Karpas-422 (cell line): ENCODE data around the gene PAOX. TPM values are rescaled to one million over a fixed set of nuclear protein-coding genes. Genes with fewer than 3 reads are reported as not detected.
"Not testable (repeated sequence)": the region's sequence is repeated elsewhere in the genome, so short reads cannot be mapped to it uniquely, and the experiment has no call there.

Experiments used
- DNase-seq: peaks from one replicate; pipeline ENCODE4 v3.0.0-alpha.2; 2015
- H2AFZ ChIP-seq: fragments of 200-600 bp; sonication (generic); 2 replicates; pipeline ENCODE4 v1.6.1; 2014; ENCODE audit warnings: antibody characterized with exemption, low read length, mixed read lengths
- H3K27ac ChIP-seq: fragments of 200-600 bp; sonication (generic); 2 replicates; pipeline ENCODE4 v1.5.1; 2014; ENCODE audit warnings: mild to moderate bottlenecking, low read length, moderate library complexity
- H3K27me3 ChIP-seq: fragments of 200-600 bp; sonication (generic); 2 replicates; pipeline ENCODE4 v1.6.1; 2014; ENCODE audit warnings: low read length, mixed read lengths
- H3K36me3 ChIP-seq: fragments of 200-600 bp; sonication (generic); 2 replicates; pipeline ENCODE4 v1.6.1; 2014; ENCODE audit warnings: low read length, mixed read lengths; ENCODE audit not compliant: insufficient read depth
- H3K4me1 ChIP-seq: fragments of 200-600 bp; sonication (generic); 2 replicates; pipeline ENCODE4 v1.6.1; 2014; ENCODE audit warnings: mild to moderate bottlenecking, low read length, mixed read lengths
- H3K4me2 ChIP-seq: fragments of 200-600 bp; sonication (generic); 2 replicates; pipeline ENCODE4 v1.6.1; 2014; ENCODE audit warnings: low read length, low read depth, mild to moderate bottlenecking; ENCODE audit not compliant: poor library complexity, severe bottlenecking
- H3K4me3 ChIP-seq: fragments of 200-600 bp; sonication (generic); 2 replicates; pipeline ENCODE4 v1.5.1; 2014; ENCODE audit warnings: mild to moderate bottlenecking, antibody characterized with exemption, low read length, mixed read lengths
- H3K79me2 ChIP-seq: fragments of 200-600 bp; sonication (generic); 2 replicates; pipeline ENCODE4 v1.6.1; 2014; ENCODE audit warnings: mild to moderate bottlenecking, low read length, mixed read lengths
- H3K9ac ChIP-seq: fragments of 200-600 bp; sonication (generic); 2 replicates; pipeline ENCODE4 v1.6.0; 2014; ENCODE audit warnings: low read length
- H3K9me2 ChIP-seq: fragments of 200-600 bp; sonication (generic), shearing (Covaris generic); replicated peaks from 2 replicates; pipeline ENCODE4 v1.6.0; 2014; ENCODE audit warnings: mild to moderate bottlenecking, low read length, moderate library complexity; ENCODE audit not compliant: insufficient read depth
- H3K9me3 ChIP-seq: fragments of 300-700, 200-600 bp; sonication (generic); 2 replicates; pipeline ENCODE4 v1.6.1; 2014; ENCODE audit warnings: low read length, mixed read lengths
- H4K20me1 ChIP-seq: fragments of 200-600 bp; sonication (generic); 2 replicates; pipeline ENCODE4 v1.6.1; 2014; ENCODE audit warnings: mild to moderate bottlenecking, antibody characterized with exemption, low read length, low read depth; ENCODE audit not compliant: insufficient read depth
- small RNA-seq: library from RNA; depleted of rRNA; stranded (forward); fragments of <200 nt; gene quantifications from one replicate; pipeline ENCODE3, GENCODE V24; 2014
- total RNA-seq: library from RNA; depleted of rRNA; stranded (reverse); fragments of >200 nt; shearing (Covaris generic); gene quantifications from 2 replicates; pipeline ENCODE4 v1.2.3, GENCODE V29; 2014; ENCODE audit warnings: low replicate concordance; rRNA removed

The PAOX gene
- total RNA-seq, 1 experiment from 2014 or later: not detected

DNA sequence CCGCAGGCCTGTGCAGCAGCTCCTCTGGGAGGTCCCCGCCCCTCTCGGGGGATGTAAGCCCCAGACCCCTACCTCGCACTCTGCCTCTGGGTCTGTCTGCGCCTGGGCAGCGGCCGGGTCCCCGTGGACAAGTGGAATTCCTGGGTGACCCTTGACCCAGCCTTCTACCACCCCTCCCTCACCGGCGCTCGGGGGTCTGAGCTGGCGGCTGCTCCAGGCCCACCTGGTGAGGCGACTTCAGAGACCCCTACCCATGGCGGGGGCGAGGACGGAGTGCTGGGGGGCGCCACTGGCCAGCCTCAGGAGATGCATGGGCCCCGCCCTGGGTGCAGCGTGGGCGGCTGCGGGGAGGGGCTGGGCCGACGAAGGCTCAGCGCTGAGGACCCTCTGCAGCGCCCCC is 53.7 kb downstream of the PAOX start:
- H3K9me3 ChIP-seq, H2AFZ ChIP-seq, H3K9ac ChIP-seq, DNase-seq, H3K79me2 ChIP-seq, H3K4me2 ChIP-seq, H3K4me3 ChIP-seq, H3K36me3 ChIP-seq, H3K4me1 ChIP-seq, H3K27me3 ChIP-seq, H3K27ac ChIP-seq, H4K20me1 ChIP-seq, H3K9me2 ChIP-seq: not testable (repeated sequence)

DNA sequence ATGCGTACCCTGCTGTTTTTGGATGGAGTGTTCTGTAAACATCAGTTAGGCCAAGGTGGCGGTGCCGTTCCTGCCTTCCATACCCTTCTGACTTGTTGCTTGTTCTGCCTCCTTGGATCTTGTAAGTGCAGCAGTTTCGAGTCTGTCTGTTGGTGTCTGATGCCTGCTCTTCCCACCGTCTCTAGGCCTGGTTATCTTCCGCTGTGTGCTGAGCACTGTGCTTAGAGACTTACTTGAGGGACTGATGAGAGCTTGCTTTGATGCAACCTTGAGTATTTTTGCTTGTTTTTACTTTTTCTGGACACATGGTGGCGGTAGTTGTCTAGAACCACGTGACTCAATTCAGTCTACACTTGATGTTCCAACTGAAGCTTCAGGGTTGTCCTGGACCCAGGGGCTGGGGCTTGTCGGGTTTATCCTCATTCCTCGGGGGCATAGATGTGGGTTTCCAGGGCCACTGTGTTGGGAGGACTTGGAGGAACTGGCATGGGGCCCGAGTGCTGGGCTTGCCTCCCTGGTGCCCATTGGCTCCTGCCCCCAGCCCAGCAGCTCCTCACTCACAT is 59.7 kb downstream of the PAOX start:
- DNase-seq: peak; percentile 88
- Histone ChIP-seq H3K9me2 (no peaks in the 10 kb centered on the region), H3K36me3 (no peaks in the 10 kb centered on the region), H3K9me3 (peaks cover 5% of the 10 kb centered on the region; the same call in 1 of the 2 replicates), H4K20me1 (no peaks in the 10 kb centered on the region), H2AFZ (no peak overlapping the region), H3K4me2 (no peak overlapping the region), H3K4me3 (no peak overlapping the region), H3K27ac (no peak overlapping the region), H3K4me1 (no peaks in the 10 kb centered on the region), H3K9ac (no peak overlapping the region), H3K27me3 (no peaks in the 10 kb centered on the region), H3K79me2 (no peaks in the 10 kb centered on the region)

DNA sequence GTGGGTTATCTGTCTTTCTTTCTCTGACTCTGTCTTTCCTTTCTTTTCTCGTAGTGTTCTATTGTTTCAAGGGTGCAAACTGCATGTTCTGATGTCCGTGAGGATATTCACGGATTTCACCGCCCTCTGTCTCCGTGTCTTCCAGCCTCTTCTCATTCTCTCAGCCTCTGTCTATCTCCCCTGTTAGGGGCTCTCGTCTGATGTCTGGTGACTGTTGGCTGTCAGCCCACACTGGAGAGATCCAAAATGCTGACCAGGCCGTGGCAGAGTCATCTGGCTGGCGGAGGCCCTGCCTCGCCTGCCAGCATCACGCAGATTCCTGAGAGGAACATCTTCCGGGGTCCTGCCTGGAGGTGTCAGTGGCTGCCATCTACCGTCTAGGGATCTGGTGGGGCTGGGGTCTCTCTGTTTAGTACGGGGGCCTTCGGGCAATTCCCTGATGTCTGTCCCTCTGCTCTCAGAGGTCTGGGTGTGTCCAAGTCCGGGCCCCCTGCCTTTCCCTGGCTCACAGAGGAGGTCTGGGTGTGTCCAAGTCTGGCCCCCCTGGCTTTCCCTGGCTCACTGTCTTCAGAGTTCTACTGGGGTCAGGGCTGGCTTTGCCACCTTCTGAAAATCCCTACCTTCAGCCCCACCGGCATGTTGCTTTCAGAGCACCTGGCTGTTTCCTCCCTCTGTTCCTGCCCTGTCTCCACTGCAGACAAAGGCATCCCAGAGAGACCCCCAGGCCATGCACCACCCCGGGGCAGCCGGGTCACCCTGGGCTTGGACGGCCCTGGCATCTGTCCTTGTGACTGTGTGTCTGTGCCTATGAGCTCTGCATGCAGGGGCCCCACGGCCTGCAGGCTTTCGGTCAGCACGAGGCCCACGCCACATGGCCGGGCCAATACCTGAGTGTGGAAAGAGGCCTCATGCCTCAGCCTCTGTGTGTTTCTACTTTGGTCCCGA is 60.7 kb downstream of the PAOX start:
- Histone ChIP-seq H3K27ac (no peak overlapping the region), H3K9me3 (peaks cover 11% of the 10 kb centered on the region; the same call in 1 of the 2 replicates), H3K36me3 (no peaks in the 10 kb centered on the region), H3K27me3 (no peaks in the 10 kb centered on the region), H3K4me2 (no peak overlapping the region), H3K4me1 (no peaks in the 10 kb centered on the region), H3K9me2 (no peaks in the 10 kb centered on the region), H3K4me3 (no peak overlapping the region), H3K79me2 (no peaks in the 10 kb centered on the region), H4K20me1 (no peaks in the 10 kb centered on the region), H3K9ac (no peak overlapping the region), H2AFZ (no peak overlapping the region)
- DNase-seq: no peak

DNA sequence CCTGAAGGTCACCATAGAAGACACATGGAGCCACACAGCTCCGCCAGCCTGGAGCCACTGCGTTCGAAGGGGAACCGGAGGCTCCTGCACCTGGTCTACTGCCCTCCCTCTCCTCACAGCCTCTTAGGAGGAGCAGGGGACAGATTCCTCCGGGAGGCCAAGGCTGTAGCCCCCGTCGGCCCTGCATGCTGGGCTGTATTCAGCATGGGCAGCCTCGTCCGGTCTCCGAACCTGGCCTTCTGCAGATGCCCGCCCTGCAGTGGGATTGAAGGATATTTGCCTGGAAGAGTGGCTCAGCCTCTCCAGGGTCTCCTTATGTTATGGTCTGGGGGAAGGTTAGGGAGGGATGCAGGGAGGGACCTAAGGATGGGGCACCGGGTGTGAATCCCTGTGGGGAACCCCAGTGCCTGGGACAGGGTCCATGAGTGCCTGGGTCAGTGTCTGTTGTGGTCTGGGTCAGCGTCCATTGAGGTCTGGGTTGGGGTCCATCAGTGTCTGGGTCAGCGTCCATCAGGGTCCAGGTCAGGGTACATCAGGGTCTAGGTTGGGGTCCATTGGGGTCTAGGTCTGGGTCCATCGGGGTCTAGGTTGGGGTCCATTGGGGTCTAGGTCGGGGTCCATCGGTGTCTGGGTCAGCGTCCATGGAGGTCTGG is 61.7 kb downstream of the PAOX start:
- DNase-seq: no peak
- Histone ChIP-seq H4K20me1 (no peaks in the 10 kb centered on the region), H3K4me1 (no peaks in the 10 kb centered on the region), H3K27me3 (no peaks in the 10 kb centered on the region), H3K27ac (no peak overlapping the region), H3K36me3 (no peaks in the 10 kb centered on the region), H3K9ac (no peak overlapping the region), H3K79me2 (no peaks in the 10 kb centered on the region), H3K9me2 (no peaks in the 10 kb centered on the region), H3K4me2 (no peak overlapping the region), H3K4me3 (no peak overlapping the region), H3K9me3 (peaks cover 20% of the 10 kb centered on the region; the same call in 1 of the 2 replicates), H2AFZ (no peak overlapping the region)

Small RNA genes within 50 kb of the gene (small RNA-seq; reads per million reads assigned to genes)
- not detected for gene AL360181.4
- gene BANF1P2: not detected
- not detected for gene MIR3944

Other genes with a start within 250 kb of the PAOX start
- not detected in 2 replicates for gene KNDC1, start 219.0 kb upstream of the PAOX start, total RNA-seq
- not detected in 2 replicates for gene UTF1, start 149.0 kb upstream of the PAOX start, total RNA-seq
- gene VENTX, start 141.4 kb upstream of the PAOX start, total RNA-seq: not detected in 2 replicates
- gene ADAM8, start 102.4 kb upstream of the PAOX start, total RNA-seq: 0.71 and 3.8 TPM in 2 replicates
- 21.4 and 29.5 TPM in 2 replicates for gene TUBGCP2, start 70.4 kb upstream of the PAOX start, total RNA-seq
- 14.0 and 38.6 TPM in 2 replicates for gene ZNF511, start 70.3 kb upstream of the PAOX start, total RNA-seq
- not detected in 2 replicates for gene CALY, start 42.4 kb upstream of the PAOX start, total RNA-seq
- gene PRAP1, start 31.9 kb upstream of the PAOX start, total RNA-seq: not detected in 2 replicates
- gene FUOM, start 21.2 kb upstream of the PAOX start, total RNA-seq: 0.97 and 1.5 TPM in 2 replicates
- gene ECHS1, start 5.9 kb upstream of the PAOX start, total RNA-seq: 37.3 and 71.9 TPM in 2 replicates
- gene MTG1, start 14.9 kb downstream of the PAOX start, total RNA-seq: 26.9 and 33.6 TPM in 2 replicates
- gene SPRN, start 45.4 kb downstream of the PAOX start, total RNA-seq: not detected in 2 replicates
- 6.9 and 7.0 TPM in 2 replicates for gene SCART1, start 74.7 kb downstream of the PAOX start, total RNA-seq
- gene CYP2E1, start 148.1 kb downstream of the PAOX start, total RNA-seq: 0.61 TPM in 1 of 2 replicates, not detected in the other
- not detected in 2 replicates for gene SYCE1, start 186.3 kb downstream of the PAOX start, total RNA-seq
- not detected in 2 replicates for gene FRG2B, start 247.5 kb downstream of the PAOX start, total RNA-seq